HG02973 (cell line): ENCODE results near the gene GALNT12.

Experiments used
- ATAC-seq: cut with Tn5 transposase; IDR thresholded peaks from one replicate; pipeline ENCODE4 v1.9.1; 2021; ENCODE audit warnings: moderate library complexity; ENCODE audit not compliant: unreplicated experiment

Gene GALNT12

DNA sequence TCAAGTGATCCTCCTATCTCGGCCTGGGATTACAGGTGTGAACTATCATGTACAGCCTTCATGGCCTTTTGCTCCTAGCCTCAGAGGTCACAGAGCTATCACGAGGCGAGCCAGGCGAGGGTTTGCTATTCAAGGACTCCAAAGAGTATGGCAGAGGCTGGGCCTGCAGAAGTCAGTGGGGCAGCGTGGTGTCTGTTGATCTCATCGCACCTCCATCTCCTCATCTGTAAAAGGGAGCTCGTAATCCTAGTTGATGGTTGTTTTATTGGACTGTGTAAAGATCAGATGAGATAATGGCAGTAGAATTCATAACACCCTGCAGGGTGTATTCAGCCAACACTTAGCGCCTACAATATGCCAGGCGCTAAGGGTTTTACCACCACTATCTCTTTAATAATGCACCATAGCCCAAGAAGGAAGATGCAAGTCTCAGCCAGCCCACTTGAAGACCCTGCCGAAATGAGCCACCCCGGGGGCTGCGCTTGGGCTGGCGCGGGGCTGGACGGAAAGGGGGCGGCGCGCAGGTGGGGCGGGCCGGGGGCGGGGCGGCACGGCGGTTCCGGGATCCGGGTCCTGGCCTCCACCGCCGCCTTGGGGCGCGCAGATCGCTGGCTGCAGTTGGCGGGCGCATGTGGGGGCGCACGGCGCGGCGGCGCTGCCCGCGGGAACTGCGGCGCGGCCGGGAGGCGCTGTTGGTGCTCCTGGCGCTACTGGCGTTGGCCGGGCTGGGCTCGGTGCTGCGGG is at the start of gene GALNT12:
Gene GALNT12, plus strand, starts transcription at position 601 of the 744 bp plus-strand sequence. Its CDS starts 29 bp downstream, at position 630.
- ATAC-seq: no peak

DNA sequence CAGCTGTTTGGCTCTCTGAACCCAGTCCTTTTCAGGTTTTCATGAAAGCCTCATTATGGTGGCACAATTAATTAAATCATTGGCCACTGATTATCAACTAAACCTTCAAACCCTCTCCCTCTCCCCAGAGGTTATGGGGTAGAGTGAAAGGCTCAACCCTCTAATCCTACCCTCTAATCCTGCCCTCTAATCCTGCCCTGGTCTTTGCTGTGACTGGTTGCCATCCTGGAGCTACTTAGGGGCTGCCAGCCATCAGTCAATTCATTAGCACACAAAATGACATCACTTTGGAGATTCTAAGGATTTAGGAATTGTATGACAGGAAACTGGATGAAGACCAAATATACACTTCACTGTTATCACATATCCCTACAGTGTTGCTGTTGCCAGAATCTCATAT is 47.2 kb upstream of the GALNT12 start:
- ATAC-seq: no peak

DNA sequence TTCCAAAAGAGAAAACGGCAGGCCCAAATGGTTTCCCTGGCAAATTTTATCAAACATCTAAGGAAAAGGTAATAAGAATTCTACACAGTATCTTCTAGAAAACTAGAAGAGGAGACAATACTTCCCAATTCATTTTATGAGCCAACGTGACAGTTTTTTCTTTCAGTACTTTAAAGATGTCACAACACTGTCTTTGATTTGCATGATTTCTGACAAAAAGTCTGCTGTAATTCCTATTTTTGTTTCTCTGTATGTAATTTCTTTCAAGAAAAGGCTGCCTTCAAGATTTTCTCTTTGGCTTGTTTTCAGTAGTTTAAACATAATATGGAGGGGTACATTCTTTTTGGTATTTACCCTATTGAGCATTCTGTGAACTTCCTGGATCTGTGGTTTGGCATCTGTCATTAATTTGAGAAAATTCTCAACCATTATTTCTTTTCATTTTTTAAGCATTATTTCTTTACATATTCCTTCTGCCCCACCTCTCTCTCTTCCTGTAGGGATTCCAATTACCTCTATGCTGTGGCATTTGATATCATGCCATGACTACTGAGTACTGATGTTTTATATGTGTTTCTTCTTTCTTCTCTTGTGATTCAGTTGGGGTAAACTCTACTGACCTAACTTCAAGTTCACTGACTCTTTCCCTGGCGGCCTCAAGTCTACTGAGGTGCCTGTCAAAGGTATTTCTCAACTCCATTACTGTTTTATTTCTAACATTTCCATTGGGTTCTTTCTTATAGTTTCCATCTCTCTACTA is 43.3 kb upstream of the GALNT12 start:
- no peak for ATAC-seq

- ATAC-seq: no peak
Measured at GRCh38 chr9:98765256-98765655, 42.2 kb upstream of the GALNT12 start.

- no peak for ATAC-seq
Measured at GRCh38 chr9:98766586-98766985, 40.9 kb upstream of the GALNT12 start.

DNA sequence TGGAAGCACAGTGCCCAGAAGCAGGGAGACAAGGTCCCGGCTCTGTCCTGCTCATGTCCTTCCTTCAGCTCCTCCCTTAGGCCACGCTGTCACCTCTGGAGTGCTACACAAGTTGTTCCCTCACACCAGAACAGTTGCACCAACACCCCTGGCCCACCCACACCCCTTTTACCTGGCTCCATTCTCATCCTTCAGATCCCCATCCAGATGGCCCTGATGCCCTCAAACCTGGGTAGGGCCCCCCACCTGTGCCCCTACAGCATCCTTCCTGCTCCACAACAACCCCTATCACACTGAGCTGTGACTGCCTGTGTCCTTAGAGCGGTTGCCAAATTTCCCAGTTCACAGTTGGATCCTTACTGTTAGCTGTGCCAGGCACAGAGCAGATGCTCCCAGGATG is 40.3 kb upstream of the GALNT12 start:
- ATAC-seq: no peak

- ATAC-seq: no peak
Measured at GRCh38 chr9:98767915-98768314, 39.6 kb upstream of the GALNT12 start.

DNA sequence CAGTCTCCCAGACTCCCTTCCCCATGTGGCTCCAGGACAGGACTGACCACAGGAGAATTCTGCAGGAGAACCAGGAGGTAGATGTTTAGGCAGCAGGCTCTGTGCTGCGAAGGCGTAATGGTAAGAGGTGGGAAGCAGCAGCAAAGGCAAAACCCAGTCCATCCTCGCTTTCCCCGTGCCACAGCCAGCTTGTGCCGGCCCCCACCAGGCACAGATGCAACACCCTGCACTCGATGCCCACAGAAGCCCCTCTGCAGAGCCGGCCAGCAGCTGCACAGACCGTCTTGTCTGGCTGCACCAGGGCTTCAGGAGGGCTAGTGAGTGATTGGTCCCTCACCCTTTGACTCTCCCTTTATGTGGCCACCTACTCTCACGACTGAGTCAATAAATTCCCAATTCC is 39.1 kb upstream of the GALNT12 start:
- ATAC-seq: no peak

- no peak for ATAC-seq
Measured at GRCh38 chr9:98770717-98771116, 36.8 kb upstream of the GALNT12 start.

DNA sequence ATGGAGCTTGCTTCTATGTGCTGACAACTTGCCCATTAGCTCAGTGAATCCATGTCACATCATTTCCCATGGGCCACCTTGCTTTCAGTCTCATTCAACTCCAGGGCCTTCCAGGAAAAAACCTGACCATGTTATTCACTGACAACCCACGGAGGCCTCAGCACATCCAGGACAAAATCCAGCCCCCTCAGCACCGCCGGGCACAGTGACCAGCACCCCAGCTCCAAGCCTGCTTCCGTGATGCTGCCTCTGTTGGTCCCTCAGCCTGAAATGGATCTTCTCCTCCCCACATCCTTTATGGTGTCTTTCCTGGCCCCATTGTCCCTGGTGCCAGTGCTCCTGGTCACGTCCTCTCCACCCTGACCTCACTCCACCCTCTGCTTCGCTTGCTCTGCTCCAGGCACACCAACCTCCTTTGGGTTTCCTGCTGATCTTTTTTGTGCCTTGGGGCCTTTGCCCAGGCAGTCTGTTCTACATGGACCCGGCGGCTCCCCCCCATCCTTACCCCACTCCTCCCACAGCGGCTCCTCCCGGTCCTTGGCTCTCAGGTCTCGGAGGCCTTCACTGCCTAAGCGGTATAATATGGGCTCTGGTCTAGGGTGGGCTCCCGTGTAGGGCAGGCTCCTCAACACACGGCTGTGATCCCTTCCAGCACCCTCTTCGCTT is 36.1 kb upstream of the GALNT12 start:
- no peak for ATAC-seq

- no peak for ATAC-seq
Measured at GRCh38 chr9:98772364-98773155, 34.9 kb upstream of the GALNT12 start.

GRCh38 chr9:98773721-98774120 is 33.7 kb upstream of the GALNT12 start:
- no peak for ATAC-seq

GRCh38 chr9:98774746-98775145 is 32.7 kb upstream of the GALNT12 start:
- no peak for ATAC-seq

- ATAC-seq: no peak
Measured at GRCh38 chr9:98775831-98776441, 31.5 kb upstream of the GALNT12 start.

- no peak for ATAC-seq
Measured at GRCh38 chr9:98777618-98778017, 29.9 kb upstream of the GALNT12 start.

GRCh38 chr9:98778251-98778650 is 29.2 kb upstream of the GALNT12 start:
- no peak for ATAC-seq

DNA sequence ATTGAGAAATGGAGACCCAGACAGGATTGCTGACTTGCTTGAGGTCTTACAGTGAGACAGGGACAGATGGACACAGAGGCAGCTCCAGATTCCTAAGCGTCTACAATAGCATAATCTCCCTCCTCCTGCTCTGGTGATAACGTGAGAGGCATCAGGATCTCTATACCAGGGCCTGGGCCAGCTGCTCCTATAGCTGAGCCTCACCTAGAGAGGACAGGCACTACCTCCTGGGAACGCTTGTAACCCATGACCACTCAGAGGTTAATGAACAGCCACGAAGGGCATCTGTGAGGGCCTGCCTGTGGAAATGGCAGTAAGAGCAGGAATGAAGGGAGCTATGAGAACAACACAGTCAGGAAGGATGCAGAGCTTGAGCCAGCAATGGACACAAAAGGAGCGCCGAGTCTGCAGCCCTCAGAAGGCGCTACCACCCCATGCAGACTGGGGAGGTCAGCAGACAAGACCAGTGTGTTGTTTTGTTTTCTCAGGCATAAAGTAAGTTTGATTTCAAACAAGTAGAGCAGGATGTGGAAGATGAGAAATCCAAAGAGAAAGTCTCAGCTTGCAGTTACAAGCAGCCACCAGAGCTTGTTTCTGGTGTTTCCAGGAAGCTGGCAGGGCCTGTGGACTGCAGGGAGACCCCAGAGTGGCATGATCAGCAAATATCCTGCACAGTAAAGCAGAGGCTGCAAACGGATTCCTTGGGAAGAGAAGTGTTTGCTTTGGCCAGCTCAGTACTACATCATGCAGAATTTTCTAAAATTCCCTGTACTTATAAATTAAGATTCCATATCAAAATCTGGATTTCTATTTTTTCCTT is 28.5 kb upstream of the GALNT12 start:
- no peak for ATAC-seq

GRCh38 chr9:98780059-98780749 is 27.3 kb upstream of the GALNT12 start:
- no peak for ATAC-seq
